Measurements from ENCODE around the gene FGF22. TPM values are rescaled to one million over a fixed set of nuclear protein-coding genes. Genes with fewer than 3 reads are reported as not detected.

The FGF22 gene
- total and polyA plus RNA-seq, 10 of the 15 experiments (the other 5 are each of a cell fraction or from before 2014, with no cell fraction given) = 0.05 TPM; not detected in 9

GRCh38 chr19:685454-685931 lies 45.8 kb downstream of the FGF22 start:
- Histone ChIP-seq H3K36me3 (ENCODE audit: control insufficient read depth in 2 of 2, insufficient read depth in 2 of 2, low read length in 1 of 2) (no peaks in the 10 kb centered on the region), H3K4me3 (no peak overlapping the region), H3K9me3 (replicated peaks; ENCODE audit: control insufficient read depth, insufficient read depth, low read length) (no peaks in the 10 kb centered on the region), H3K4me1 (ENCODE audit: control insufficient read depth, insufficient read depth, low read length) (no peaks in the 10 kb centered on the region), H2AFZ (ENCODE audit: control insufficient read depth, low read depth, low read length) (no peak overlapping the region), H3K27me3 (replicated peaks in 1 of 2; ENCODE audit: control insufficient read depth in 2 of 2, insufficient read depth in 2 of 2, low read length in 1 of 2) (no peaks in the 10 kb centered on the region), H4K20me1 (ENCODE audit: control insufficient read depth, insufficient read depth) (no peaks in the 10 kb centered on the region), H3K9ac (ENCODE audit: control insufficient read depth, insufficient read depth, low read length) (no peak overlapping the region), H3K27ac (ENCODE audit: control insufficient read depth, insufficient read depth) (no peak overlapping the region), H3K79me2 (ENCODE audit: control insufficient read depth, insufficient read depth, low read length) (no peaks in the 10 kb centered on the region), H3K4me2 (ENCODE audit: control insufficient read depth, insufficient read depth) (no peak overlapping the region)
- DNase-seq (ENCODE audit: low read depth, low spot score) (no peak), ATAC-seq (no peak), FAIRE-seq (no peak)
- 58% methylated on average over 31 of the region's 31 CpGs for WGBS (ENCODE audit: insufficient coverage, insufficient replicate concordance, low lambda C conversion rate, missing lambda C conversion rate)
- ChIA-PET CTCF (no interaction called here), RAD21 (ENCODE audit: unreplicated experiment) (no interaction called here), POLR2A (interaction anchor here (0.6 kb wide), 1 partner anchor 108 kb away, joined by 6 read pairs; no protein-coding TSS in a partner anchor), SMC1A (ENCODE audit: uncharacterized antibody, unreplicated experiment) (no interaction called here)
- TF ChIP-seq NRF1 (conservative IDR thresholded peaks at IDR 0.05; ENCODE audit: low read depth, low read length) (no peak), ZNF217 (IDR thresholded peaks at IDR 0.05) (no peak)
- in situ Hi-C loops (cut with MboI) = no loop called here
- BruUV-seq (replicated peaks) = no TSS peak
- intact Hi-C loops (cut with micrococcal nuclease; ENCODE audit: unreplicated experiment) = no loop called here

- intact Hi-C loops (cut with micrococcal nuclease; ENCODE audit: unreplicated experiment) (no loop called here), in situ Hi-C loops (cut with MboI) (no loop called here)
- FAIRE-seq = no peak
- 41% methylated on average over 16 of the region's 17 CpGs for WGBS (ENCODE audit: insufficient coverage, insufficient replicate concordance, low lambda C conversion rate, missing lambda C conversion rate)
- H3K27me3 ChIP-seq (replicated peaks in 1 of 2; ENCODE audit: control insufficient read depth in 2 of 2, insufficient read depth in 2 of 2, low read length in 1 of 2) = no peaks in the 10 kb centered on the region
- H3K27ac ChIP-seq (ENCODE audit: control insufficient read depth, insufficient read depth) = no peak overlapping the region
- ATAC-seq = no peak
- H3K79me2 ChIP-seq (ENCODE audit: control insufficient read depth, insufficient read depth, low read length) = no peaks in the 10 kb centered on the region
- no peaks in the 10 kb centered on the region for H3K9me3 ChIP-seq (replicated peaks; ENCODE audit: control insufficient read depth, insufficient read depth, low read length)
- no peaks in the 10 kb centered on the region for H3K4me1 ChIP-seq (ENCODE audit: control insufficient read depth, insufficient read depth, low read length)
- ChIA-PET RAD21 (ENCODE audit: unreplicated experiment) (no interaction called here), POLR2A (interaction anchor here (0.6 kb wide), 1 partner anchor 55 kb away, joined by 3 read pairs; no protein-coding TSS in a partner anchor), SMC1A (ENCODE audit: uncharacterized antibody, unreplicated experiment) (no interaction called here), CTCF (no interaction called here)
- no peak overlapping the region for H3K4me2 ChIP-seq (ENCODE audit: control insufficient read depth, insufficient read depth)
- no peaks in the 10 kb centered on the region for H4K20me1 ChIP-seq (ENCODE audit: control insufficient read depth, insufficient read depth)
- no TSS peak for BruUV-seq (replicated peaks)
- H2AFZ ChIP-seq (ENCODE audit: control insufficient read depth, low read depth, low read length) = no peak overlapping the region
- no peak overlapping the region for H3K9ac ChIP-seq (ENCODE audit: control insufficient read depth, insufficient read depth, low read length)
- no peaks in the 10 kb centered on the region for H3K36me3 ChIP-seq (ENCODE audit: control insufficient read depth in 2 of 2, insufficient read depth in 2 of 2, low read length in 1 of 2)
- H3K4me3 ChIP-seq = no peak overlapping the region
- no peak for DNase-seq (ENCODE audit: low read depth, low spot score)
- TF ChIP-seq ZBTB33 (IDR thresholded peaks at IDR 0.05) (no peak), E4F1 (IDR thresholded peaks at IDR 0.05; ENCODE audit: borderline replicate concordance, partially characterized antibody) (no peak), HDAC6 (IDR thresholded peaks at IDR 0.05; ENCODE audit: unreplicated experiment) (no peak), ZZZ3 (IDR thresholded peaks at IDR 0.05; ENCODE audit: control insufficient read depth, insufficient read length, low read depth) (no peak), MTA2 (IDR thresholded peaks at IDR 0.05; ENCODE audit: low read depth) (no peak), ZNF622 (IDR thresholded peaks at IDR 0.05) (no peak), CBX5 (IDR thresholded peaks at IDR 0.05; ENCODE audit: low read depth) (no peak), PML (IDR thresholded peaks at IDR 0.05; ENCODE audit: low read length) (no peak), RUNX3 (IDR thresholded peaks at IDR 0.05; ENCODE audit: low read length) (no peak)
These were observed 47.1 kb downstream of the FGF22 start for GRCh38 chr19:686589-687297.

Measured in GM12878 (cell line).